HAP-1 (cell line): ENCODE data around the gene CUX1.
"Not testable (repeated sequence)": the region's sequence is repeated elsewhere in the genome, so short reads cannot be mapped to it uniquely, and the experiment has no call there.

ENCODE experiments used
- DNase-seq, 2 experiments: peaks; one replicate each; pipeline ENCODE4 v3.0.0-alpha.2; 2016 to 2020; ENCODE audit warnings: low spot score in 2 of 2
- H3K27me3 ChIP-seq: fragments of 250-450 bp; sonication (Bioruptor Pico); 2 replicates; pipeline ENCODE4 v1.5.1; 2020; ENCODE audit warnings: low read depth, mild to moderate bottlenecking, moderate library complexity
- H3K36me3 ChIP-seq: fragments of 250-450 bp; sonication (Bioruptor Pico); replicated peaks from 2 replicates; pipeline ENCODE4 v1.5.1; 2020; ENCODE audit warnings: mild to moderate bottlenecking
- H3K4me1 ChIP-seq: fragments of 250-450 bp; sonication (Bioruptor Pico); 2 replicates; pipeline ENCODE4 v1.5.1; 2020; ENCODE audit warnings: mild to moderate bottlenecking
- H3K4me3 ChIP-seq: fragments of 250-450 bp; sonication (Bioruptor Pico); 2 replicates; pipeline ENCODE4 v1.5.1; 2020; ENCODE audit warnings: mild to moderate bottlenecking, moderate library complexity
- H3K9me3 ChIP-seq: fragments of 250-450 bp; sonication (Bioruptor Pico); 2 replicates; pipeline ENCODE4 v1.5.1; 2020; ENCODE audit warnings: mild to moderate bottlenecking, moderate library complexity
- in situ Hi-C: fragments of 300-500 bp; cut with MboI; formaldehyde crosslinking; loops from 3 replicates; pipeline ENCODE4 v1.14.3; 2020; ENCODE audit warnings: low sequenced_read_pairs, inconsistent platforms, mixed read lengths

The CUX1 gene

DNA sequence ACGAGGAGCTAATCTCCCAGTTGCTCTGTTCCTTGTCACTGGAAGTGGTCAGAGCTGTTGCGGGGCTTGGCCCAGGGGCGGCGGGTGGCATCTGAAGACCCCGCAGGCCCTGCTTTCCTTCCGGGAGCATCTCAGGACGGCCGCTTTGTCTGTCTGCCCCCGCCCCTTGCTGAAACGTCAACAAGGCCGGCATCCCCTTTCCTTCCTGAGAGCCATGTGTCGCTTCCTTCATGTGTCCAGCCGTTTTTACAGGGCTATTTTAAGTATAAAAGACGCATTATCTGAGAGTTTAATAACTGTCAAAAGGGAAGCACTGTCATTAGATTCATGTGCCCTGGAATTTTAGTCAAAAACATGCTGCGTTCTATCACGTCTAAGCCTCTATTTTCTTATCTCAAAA lies 110.4 kb downstream of the CUX1 start:
- no peak for DNase-seq
- H3K27me3 ChIP-seq: no peaks in the 10 kb centered on the region
- no peaks in the 10 kb centered on the region for H3K9me3 ChIP-seq
- in situ Hi-C loops: no loop called here
- H3K4me1 ChIP-seq: no peaks in the 10 kb centered on the region; the same call in 1 of the 2 replicates
- H3K4me3 ChIP-seq: no peak overlapping the region
- 0 out of 2 replicates have a peak, but pooled peaks cover 3% of the 10 kb centered on the region for H3K36me3 ChIP-seq

GRCh38 chr7:101929256-101929655 lies 111.8 kb downstream of the CUX1 start:
- Histone ChIP-seq H3K4me1 (no peaks in the 10 kb centered on the region; the same call in 1 of the 2 replicates), H3K27me3 (no peaks in the 10 kb centered on the region), H3K4me3 (no peak overlapping the region), H3K9me3 (no peaks in the 10 kb centered on the region), H3K36me3 (0 out of 2 replicates have a peak, but pooled peaks cover 3% of the 10 kb centered on the region)
- in situ Hi-C loops: no loop called here
- no peak for DNase-seq

GRCh38 chr7:101929911-101930310 lies 112.5 kb downstream of the CUX1 start:
- H3K4me3 ChIP-seq, in situ Hi-C loops, H3K36me3 ChIP-seq: not testable (repeated sequence)

DNA sequence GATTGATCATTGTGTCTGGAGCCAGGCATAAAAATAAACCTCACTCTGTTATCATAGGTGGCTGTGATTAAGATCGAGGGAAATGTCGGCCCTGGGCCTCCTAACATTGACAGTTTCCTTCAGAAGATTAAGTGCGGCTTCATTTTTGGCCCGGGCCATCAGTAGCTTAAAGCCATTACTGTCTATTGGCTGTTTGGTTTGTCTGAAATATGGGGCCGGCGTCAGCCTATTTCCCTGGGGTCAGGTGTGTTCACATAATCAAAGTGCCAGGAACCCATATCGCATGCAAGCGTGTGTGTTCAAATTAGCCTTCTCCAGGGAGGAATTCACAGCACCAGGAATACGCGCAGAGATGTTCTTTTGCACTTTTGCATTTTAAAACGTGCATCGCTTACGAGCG lies 114.7 kb downstream of the CUX1 start:
- Histone ChIP-seq H3K4me3 (no peak overlapping the region), H3K36me3 (no peaks in the 10 kb centered on the region), H3K4me1 (no peaks in the 10 kb centered on the region; the same call in 1 of the 2 replicates), H3K27me3 (no peaks in the 10 kb centered on the region), H3K9me3 (no peaks in the 10 kb centered on the region)
- no peak for DNase-seq
- in situ Hi-C loops: no loop called here

More at GRCh38 chr7:101929911-101930310, 112.5 kb downstream of the CUX1 start:
- not testable (repeated sequence) for H3K9me3 ChIP-seq, H3K27me3 ChIP-seq, DNase-seq, H3K4me1 ChIP-seq

DNA sequence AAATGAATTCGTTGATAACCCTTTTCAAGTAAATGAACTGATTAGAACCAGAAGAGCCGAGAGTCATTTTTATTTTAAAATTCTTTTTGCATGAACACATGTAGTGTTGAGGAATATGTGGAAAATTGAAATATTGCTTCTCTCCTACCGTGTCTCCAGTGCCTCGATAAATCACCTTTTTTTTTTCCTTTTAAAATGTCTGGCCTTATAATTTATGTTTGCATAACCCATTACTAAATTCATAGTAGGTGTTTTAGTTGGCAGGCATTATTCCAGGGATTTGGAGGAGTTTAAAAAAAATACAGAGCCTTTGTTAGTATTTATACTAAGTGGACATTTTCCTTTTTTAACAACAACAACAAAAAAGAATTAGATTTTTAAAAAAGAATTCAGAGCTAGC lies 115.6 kb downstream of the CUX1 start:
- no peaks in the 10 kb centered on the region for H3K27me3 ChIP-seq
- no peak overlapping the region for H3K4me3 ChIP-seq
- H3K9me3 ChIP-seq: no peaks in the 10 kb centered on the region
- in situ Hi-C loops: no loop called here
- DNase-seq: no peak
- no peaks in the 10 kb centered on the region; the same call in 1 of the 2 replicates for H3K4me1 ChIP-seq
- no peaks in the 10 kb centered on the region for H3K36me3 ChIP-seq

GRCh38 chr7:101933688-101934121 lies 116.3 kb downstream of the CUX1 start:
- Histone ChIP-seq H3K4me1 (no peaks in the 10 kb centered on the region; the same call in 1 of the 2 replicates), H3K9me3 (no peaks in the 10 kb centered on the region), H3K36me3 (no peaks in the 10 kb centered on the region), H3K4me3 (no peak overlapping the region), H3K27me3 (no peaks in the 10 kb centered on the region)
- in situ Hi-C loops: no loop called here
- no peak for DNase-seq

DNA sequence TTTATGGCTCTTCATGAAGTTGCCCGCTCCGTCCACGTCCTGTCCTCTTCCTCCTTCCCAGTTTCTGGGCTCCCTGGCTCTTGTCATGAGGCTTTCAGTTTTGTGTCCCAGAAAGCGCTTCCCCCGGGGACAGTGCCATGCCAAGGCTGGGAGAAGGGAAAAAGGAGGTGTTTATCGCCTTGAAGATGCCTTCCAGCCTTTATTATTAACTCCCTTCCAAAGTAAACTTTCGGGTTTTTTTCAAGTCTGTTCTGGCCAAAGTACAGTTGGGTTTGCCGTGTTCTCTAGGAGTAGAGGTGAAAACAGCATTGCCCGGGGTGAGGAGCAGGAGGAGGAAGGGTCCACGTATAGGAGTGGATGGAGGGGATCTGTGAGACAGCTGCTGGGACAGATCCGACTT lies 117.2 kb downstream of the CUX1 start:
- Histone ChIP-seq H3K4me3 (no peak overlapping the region), H3K27me3 (no peaks in the 10 kb centered on the region), H3K4me1 (no peaks in the 10 kb centered on the region; the same call in 1 of the 2 replicates), H3K36me3 (no peaks in the 10 kb centered on the region), H3K9me3 (no peaks in the 10 kb centered on the region)
- no peak for DNase-seq
- in situ Hi-C loops: no loop called here

DNA sequence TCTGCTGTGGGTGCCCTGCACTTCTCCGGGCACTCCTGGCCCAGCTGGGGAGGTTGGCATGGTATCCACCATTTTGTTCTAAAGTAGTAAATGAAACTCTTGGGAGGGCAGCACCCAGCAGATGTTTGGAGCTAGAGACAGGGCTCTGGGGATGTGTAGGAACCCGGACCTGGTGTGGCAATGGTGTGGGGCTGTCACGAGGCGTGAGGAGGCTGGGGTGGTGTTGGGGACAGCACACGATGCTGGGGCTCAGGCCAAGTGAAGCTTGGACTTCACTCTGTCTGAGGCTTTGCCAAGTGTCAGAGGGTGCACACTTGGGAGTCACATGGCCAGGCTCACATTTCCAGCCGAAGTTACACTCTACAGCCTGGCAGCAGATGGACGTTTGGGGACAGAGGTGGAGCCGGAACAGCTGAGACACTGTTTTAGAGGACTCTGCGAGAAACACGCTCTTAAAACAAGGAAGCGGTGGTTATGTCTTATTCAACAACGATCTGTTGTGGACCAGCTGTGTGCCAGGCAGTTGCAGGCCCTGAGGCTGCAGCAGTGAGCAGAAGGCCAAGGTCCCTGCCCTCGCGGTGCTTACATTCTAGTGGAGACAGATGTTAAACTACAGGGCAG lies 118.2 kb downstream of the CUX1 start:
- no peak for DNase-seq
- Histone ChIP-seq H3K9me3 (no peaks in the 10 kb centered on the region), H3K4me3 (no peak overlapping the region), H3K36me3 (no peaks in the 10 kb centered on the region), H3K27me3 (no peaks in the 10 kb centered on the region), H3K4me1 (no peaks in the 10 kb centered on the region; the same call in none of the 2 replicates)
- in situ Hi-C loops: no loop called here

DNA sequence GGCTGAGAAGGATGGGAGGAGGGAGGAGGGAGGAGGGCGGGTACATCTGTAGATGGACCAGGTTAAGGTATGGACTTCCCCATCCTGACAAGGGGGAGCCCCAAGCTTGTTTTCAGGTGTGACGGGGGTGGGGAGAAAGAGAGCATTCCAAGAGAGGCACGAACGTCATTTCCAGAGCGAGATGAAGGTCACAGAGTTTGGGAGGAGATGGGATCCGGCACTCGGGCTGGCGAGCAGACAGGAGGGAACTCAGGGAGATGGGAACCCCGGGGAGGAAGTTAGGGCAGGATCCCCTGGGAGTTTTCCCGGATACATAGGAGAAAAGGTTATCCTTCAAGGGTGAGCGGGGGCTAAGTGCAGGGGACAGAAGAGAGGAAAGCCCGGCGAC lies 118.8 kb downstream of the CUX1 start:
- no peaks in the 10 kb centered on the region; the same call in none of the 2 replicates for H3K4me1 ChIP-seq
- H3K4me3 ChIP-seq: no peak overlapping the region

DNA sequence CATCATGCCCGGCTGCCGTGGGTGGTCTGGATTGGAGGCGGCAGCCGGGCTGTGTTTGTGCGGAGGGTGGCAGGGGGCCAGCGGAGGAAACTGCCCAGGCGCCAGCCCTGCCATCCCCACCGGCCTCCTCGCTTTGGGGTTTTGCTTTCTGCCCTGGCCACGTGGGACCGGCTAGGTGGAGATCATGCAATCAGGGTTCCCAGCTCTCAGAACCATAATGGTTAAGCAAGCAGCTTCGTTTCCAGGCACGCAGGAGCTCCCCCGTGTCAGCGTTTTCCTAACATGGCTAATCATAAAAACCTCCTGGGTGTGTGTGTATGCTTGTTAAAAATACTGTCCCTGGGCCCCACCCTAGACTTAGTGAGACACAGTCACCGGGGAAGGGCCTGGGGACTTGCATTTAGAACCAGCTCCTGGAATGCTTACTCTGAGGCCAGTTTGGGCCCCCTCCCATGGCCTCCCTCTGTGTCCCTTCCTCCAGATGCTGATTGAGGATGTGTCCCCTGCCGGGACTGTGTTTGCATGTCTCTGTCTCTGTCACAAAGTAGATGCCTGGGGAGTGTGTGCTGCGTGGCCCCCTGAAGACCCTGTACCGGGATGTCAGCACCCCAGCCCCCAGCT lies 119.3 kb downstream of the CUX1 start:
- no peak for DNase-seq
- Histone ChIP-seq H3K27me3 (no peaks in the 10 kb centered on the region), H3K9me3 (no peaks in the 10 kb centered on the region), H3K4me1 (no peaks in the 10 kb centered on the region; the same call in none of the 2 replicates), H3K4me3 (no peak overlapping the region), H3K36me3 (no peaks in the 10 kb centered on the region)
- in situ Hi-C loops: no loop called here

More for the DNA sequence above, 118.8 kb downstream of the CUX1 start:
- Histone ChIP-seq H3K27me3 (no peaks in the 10 kb centered on the region), H3K36me3 (no peaks in the 10 kb centered on the region), H3K9me3 (no peaks in the 10 kb centered on the region)
- in situ Hi-C loops: no loop called here
- DNase-seq: no peak

GRCh38 chr7:101937717-101938514 lies 120.5 kb downstream of the CUX1 start:
- H3K4me3 ChIP-seq: no peak overlapping the region
- no peaks in the 10 kb centered on the region for H3K36me3 ChIP-seq
- H3K9me3 ChIP-seq: no peaks in the 10 kb centered on the region
- in situ Hi-C loops: no loop called here
- H3K4me1 ChIP-seq: no peaks in the 10 kb centered on the region; the same call in 1 of the 2 replicates
- H3K27me3 ChIP-seq: no peaks in the 10 kb centered on the region
- no peak for DNase-seq

DNA sequence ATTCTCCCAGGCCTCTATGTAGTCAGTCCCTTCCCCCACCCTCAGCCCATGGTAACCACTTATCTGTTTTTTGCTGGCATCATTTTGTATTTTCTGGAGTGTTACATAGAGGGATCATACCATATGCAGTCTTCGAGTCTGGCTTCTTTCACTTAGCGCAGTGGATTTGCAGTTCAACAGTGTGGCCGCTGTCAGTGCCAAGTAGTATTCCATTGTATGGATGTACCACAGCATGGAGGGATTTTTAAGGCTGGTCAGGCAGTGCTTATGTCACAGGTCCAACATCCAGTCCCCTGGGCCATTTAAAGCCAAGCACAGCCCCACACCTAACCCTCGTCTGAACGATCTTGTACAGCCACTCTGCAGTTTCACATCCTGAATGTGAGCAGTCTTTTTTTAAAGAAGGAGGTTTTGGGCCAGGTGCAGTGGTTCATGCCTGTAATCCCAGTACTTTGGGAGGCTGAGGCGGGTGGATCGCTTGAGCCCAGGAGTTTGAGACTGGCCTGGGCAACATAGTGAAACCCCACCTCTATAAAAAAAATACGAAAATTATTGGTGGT lies 121.8 kb downstream of the CUX1 start:
- Histone ChIP-seq H3K36me3 (no peaks in the 10 kb centered on the region), H3K4me3 (no peak overlapping the region), H3K9me3 (no peaks in the 10 kb centered on the region), H3K27me3 (no peaks in the 10 kb centered on the region), H3K4me1 (no peaks in the 10 kb centered on the region; the same call in 1 of the 2 replicates)
- in situ Hi-C loops: no loop called here
- DNase-seq: no peak

DNA sequence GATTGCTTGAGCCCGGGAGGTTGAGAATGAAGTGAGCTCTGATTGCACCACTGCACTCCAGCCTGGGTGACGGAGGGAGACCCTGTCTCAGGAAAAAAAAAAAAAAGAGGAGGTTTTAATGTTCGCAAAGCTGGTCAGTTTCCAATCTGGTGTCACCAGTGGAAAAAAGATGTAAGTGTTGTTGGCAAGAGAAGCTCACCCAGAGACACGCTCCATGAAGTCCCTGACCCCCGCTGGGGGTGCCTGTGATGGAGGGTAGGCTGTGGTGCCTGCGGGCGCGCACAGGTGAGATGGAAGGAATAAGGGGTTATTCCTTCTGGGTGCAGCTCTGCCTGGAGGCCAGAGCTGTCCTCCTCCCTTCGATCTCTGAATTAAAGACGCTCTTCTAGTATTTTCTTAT lies 122.7 kb downstream of the CUX1 start:
- in situ Hi-C loops: no loop called here
- H3K4me1 ChIP-seq: no peaks in the 10 kb centered on the region; the same call in 1 of the 2 replicates
- H3K4me3 ChIP-seq: no peak overlapping the region
- DNase-seq: no peak
- no peaks in the 10 kb centered on the region for H3K36me3 ChIP-seq
- no peaks in the 10 kb centered on the region for H3K9me3 ChIP-seq
- no peaks in the 10 kb centered on the region for H3K27me3 ChIP-seq
